HG03139 (cell line): Measurements from ENCODE around the gene CEP83.
"Not testable (repeated sequence)": the region's sequence is repeated elsewhere in the genome, so short reads cannot be mapped to it uniquely, and the experiment has no call there.

Source experiments
- ATAC-seq: cut with Tn5 transposase; IDR thresholded peaks from one replicate; pipeline ENCODE4 v1.9.1; 2021; ENCODE audit not compliant: unreplicated experiment

Gene CEP83, protein sequence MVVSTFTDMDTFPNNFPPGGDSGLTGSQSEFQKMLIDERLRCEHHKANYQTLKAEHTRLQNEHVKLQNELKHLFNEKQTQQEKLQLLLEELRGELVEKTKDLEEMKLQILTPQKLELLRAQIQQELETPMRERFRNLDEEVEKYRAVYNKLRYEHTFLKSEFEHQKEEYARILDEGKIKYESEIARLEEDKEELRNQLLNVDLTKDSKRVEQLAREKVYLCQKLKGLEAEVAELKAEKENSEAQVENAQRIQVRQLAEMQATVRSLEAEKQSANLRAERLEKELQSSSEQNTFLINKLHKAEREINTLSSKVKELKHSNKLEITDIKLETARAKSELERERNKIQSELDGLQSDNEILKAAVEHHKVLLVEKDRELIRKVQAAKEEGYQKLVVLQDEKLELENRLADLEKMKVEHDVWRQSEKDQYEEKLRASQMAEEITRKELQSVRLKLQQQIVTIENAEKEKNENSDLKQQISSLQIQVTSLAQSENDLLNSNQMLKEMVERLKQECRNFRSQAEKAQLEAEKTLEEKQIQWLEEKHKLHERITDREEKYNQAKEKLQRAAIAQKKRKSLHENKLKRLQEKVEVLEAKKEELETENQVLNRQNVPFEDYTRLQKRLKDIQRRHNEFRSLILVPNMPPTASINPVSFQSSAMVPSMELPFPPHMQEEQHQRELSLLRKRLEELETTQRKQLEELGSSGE

DNA sequence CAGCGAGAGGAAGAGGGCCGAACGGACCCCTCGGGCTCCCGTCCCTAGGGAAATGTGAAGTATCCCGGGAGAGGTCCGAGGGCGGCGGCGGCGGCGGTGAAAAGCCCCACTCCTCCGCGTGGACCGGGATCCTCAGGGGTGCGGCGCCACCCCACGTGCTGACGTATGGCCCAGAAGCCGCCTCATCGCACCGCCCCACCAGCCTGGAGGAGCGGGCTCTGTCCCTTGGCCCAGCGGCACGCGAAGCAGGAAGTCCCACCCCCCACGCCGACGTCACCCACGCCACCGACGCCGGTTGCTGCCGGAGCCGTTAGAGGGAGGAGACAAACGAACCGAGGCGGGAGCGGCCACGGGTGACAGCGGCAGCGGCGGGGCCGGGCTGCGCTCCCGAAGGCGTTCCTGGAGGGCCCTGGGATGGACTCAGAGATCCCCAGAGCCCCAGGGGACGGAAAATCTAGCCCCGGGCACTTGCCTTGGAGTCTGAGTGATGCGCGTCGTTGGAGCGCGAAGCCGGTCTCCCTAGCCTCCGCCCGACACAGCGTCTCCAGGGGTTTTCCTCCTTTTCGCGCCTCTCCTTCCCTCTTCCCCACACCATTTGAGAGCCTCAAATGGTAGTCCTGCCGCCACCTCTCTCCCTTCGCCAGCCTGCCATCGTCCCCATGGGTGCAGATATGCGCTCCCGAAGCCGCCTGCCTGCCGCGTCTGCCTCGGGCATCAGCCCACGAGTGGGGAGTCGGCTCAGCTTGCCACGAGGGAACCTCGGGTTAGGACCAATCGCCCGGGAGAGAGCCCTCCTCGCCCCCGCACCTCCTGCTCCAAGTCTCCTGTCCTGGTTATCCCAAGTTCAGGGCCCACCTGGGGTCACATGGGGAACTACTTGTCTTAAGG, at the start of gene CEP83:
TSS of gene CEP83 (minus strand) at position 140 of the 888 bp plus-strand sequence. CDS start 47,377 bp downstream, outside the sequence.
- peak; percentile 99 for ATAC-seq

DNA sequence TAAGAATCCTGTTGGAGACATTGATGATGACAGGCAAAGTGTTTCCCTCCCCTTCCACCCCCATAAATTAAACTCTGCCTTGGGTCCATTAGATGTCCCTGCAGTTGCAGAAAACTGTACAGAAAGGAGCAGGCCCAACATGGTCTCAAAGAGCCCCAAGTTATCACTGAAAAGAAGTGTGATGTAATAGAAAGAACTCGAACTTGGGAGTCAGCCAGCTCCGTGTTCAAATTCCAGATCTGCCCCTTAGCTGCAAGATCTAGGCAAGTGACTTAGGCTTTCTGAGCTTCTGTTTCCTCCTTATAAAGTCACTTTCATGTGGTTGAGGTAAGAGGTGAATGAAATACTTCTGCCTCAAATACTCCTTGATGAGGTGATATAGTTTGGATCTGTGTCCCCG, 49.6 kb upstream of the CEP83 start:
- ATAC-seq = no peak

DNA sequence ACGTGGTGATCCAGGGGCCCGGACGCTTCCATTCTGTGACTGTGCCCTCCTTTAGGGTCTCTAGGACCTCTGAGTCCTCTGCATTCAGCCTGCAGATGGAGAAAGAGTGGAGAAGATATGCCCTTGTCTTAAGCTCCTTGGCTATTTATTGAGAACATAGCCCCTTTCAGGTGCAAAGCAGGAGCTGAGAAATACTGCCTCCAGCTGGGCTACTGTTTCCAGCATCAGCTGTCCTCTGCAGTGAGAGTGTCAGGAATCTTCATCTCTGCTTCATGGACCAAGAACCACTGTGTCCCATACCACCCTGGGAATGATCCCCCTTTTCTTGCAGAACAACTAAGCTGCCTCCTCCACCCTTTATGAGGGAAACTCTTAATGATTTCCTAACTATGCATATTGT, 47.8 kb upstream of the CEP83 start:
- no peak for ATAC-seq

DNA sequence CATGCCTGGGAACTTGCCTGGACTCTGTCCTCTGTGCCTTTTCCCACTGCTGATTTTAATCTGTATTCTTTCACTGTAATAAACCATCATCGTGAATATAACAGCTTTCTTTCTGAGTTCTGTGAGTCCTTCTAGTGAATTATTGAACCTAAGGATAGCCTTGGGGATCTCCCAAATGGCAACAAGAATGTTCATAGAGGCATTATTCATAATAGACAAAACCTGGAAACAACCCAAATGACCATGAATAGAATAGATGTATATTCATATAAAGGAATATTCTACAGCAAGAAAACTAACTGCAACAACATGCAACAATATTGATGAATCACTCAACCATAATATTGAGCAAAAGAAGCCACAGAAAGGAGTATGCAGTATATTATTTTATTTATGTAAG, 44.7 kb upstream of the CEP83 start:
- ATAC-seq = no peak

DNA sequence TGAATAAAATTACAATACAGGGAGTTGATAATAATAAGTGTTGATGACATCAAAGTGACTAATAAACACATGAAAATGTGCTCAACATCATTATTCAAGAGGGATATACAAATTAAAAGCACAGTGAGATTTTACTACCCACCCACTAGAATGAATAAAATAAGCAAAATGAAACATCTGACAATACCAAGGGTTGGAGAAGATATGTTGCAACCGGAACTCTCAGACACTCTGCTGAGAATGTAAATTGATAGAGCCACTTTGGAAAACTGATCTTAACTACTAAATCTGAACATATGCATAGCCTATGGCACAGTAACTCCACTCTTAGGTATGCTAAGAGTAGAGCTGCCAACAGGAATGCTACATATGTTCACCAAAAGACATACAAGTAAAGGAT, 44.0 kb upstream of the CEP83 start:
- ATAC-seq = no peak

DNA sequence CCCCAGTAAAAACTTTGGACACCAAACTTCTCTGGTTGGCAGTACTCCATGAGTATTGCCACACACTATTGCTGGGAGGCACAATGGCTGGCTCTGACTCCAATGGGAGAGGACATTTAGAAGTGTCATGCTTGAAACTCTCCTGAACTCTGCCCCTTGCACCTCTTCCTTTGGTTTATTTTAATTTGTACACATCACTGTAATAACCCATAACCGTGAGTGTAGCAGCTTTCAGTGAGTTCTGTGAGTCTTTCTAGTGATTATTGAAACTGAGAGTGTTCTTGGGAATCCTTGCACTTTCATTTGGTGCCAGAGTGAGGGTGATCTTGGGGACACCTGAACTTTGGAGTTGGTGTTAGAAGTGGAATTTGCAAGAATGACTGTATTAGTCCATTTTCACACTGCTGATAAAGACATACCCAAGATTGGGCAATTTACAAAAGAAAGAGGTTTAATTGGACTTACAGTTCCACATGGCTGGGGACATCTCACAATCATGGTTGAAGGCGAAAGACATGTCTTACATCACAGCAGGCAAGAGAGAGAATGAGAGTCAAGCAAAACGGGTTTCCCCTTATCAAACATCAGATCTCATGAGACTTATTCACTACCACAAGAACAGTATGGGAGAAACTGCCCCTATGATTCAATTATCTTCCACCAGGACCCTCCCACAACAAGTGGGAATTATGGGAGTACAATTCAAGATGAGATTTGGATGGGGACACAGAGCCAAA, 41.3 kb upstream of the CEP83 start:
- ATAC-seq = no peak

DNA sequence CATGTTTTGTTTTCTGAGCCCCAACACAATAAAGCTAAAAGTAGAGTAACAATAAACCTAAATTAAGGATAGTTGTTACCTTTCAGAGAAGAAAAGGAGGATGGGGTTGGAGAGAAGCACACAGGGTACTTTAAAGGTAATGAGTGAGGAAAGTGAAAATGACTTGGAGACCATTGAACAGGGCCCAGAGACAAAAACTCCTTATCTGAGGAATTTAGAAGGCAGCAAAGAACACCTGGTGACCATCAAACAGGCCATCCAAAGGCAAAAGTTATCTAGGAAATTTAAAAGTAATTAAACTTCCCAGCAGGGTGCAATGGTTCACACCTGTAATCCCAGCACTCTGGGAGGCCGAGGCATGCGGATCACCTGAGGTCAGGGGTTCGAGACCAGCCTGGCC, 39.0 kb upstream of the CEP83 start:
- no peak for ATAC-seq

DNA sequence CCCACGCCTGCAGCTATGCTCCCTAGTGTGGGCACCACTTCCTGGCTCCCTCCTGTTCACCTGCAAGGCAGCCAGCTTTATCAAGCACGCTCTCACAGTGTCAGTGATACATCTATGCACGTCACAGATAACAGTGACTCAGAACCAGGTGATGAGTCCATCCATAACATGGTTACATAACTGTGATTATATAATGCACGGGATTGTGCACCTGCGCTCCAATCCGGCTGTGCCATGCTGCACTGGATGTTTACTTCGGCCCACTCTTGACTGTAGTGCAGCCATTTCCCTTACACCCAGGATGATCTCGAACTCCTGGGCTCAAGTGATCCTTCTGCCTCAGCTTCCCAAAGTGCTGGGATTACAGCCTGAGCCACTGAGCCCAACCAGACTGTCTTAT, 38.4 kb upstream of the CEP83 start:
- ATAC-seq = no peak

DNA sequence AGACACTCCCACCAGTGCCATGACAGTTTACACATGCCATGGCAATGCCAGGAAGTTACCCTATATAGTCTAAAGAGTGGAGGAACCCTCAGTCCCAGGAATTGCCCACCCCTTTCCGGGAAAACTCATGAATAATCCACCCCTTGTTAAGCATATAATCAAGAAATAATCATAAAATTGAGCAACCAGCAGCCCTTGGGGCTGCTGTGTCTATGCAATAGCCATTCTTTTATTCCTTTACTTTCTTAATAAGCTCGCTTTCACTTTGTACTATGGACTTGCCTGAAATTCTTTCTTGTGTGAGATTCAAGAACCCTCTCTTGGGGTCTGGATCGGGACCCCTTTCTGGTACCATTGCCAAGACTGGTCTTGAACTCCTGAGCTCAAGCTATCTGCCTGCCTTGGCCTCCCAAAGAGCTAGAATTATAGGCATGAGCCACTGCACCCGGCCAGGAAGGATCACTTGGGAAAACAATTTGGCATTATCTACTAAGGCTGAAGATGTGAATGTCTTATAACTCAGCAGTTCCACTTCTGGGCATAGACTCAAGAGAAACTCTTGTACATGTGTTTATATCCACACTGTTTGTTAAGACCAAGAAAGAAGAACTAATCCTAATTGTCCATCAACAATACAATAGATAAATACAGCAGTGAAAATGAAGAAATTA, 35.9 kb upstream of the CEP83 start:
- ATAC-seq = no peak

DNA sequence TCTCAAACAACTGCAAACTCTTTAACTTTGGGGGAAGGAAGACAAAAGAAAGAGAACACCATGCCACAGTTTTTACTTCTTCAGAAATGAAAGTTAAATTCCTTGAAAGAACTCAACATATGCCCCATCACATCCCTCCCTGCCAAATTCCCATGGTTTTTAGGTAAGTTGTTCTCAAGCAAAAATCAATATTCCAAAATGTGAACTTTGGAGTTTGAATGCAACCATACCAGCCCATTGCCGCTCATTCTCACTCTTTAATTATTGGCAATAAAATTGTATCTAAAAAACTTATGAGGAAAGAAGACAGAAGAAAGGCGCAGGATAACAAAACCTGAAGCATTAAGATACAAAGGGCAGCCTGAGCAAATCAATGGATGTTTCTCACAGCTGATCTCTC, 31.8 kb upstream of the CEP83 start:
- ATAC-seq = no peak

DNA sequence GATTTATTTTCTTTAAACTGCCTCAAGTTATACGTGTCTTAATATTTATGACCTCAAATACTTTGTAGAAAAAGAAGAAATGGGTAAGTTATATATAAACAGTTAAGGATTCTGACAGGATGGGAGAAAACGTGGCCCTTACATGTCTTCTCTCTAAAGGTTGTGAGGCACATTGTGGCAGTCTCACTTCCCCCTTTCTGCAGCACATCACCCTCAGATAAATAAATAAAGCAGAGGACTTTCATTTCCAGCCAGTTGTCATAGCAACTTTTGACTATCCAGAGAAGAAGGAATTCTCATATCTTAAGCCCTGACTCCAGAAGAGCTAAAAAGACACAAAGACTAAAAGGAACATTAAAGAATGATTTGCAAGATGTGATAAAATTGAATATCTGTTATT, 28.8 kb upstream of the CEP83 start:
- ATAC-seq = peak; percentile 93

DNA sequence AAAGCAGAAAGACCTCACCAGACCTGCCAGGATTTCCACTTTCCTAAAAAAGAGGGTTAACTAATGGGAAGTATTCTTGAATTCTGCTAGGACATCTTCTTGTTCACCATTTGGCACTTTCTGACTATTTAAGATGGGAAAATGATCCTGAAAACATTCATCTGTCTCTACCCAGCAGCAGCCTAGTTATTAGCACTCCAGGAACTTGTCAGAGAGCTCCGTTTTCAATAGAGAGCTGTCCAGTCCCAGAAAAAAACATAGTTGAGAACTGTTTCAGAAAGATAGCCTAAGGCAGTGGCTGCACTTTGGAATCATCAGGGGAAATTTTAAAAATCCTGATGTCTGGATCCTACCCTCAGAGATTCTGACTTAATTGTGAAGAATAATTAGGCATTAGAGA, 22.1 kb upstream of the CEP83 start:
- no peak for ATAC-seq

DNA sequence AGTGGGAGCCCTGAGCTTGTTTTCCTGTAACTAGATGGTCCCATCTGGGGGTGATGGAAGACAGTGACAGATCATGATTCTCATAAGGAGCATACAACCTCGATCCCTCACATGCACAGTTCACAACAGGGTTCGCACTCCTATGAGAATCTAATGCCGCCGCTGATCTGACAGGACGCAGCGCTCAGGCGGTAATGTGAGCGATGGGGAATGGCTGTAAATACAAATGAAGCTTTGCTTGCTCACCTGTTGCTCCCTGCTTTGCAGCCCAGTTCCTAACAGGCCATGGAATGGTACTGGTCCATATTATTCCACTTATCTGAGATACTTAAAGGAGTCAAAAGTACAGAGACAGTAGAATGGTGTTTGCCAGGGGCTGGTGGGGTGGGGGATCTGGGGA, 9.9 kb upstream of the CEP83 start:
- no peak for ATAC-seq

DNA sequence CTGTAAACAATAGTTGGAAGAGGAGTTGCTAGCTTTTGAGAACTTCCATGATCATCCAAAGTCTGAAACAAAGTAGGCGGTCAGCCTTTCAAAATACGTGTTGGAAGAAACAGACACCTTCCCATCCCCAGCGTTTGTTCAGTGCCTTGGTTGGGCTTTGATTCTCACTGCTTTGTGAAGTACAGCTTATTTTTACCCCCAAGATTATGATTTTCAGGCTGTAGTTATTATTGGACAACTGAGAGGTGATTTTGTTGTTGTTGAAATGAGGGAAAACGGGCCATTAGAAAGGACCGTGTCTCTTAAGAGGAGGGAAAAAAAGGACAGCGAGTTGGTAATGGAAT, 921 bp upstream of the CEP83 start:
- no peak for ATAC-seq

DNA sequence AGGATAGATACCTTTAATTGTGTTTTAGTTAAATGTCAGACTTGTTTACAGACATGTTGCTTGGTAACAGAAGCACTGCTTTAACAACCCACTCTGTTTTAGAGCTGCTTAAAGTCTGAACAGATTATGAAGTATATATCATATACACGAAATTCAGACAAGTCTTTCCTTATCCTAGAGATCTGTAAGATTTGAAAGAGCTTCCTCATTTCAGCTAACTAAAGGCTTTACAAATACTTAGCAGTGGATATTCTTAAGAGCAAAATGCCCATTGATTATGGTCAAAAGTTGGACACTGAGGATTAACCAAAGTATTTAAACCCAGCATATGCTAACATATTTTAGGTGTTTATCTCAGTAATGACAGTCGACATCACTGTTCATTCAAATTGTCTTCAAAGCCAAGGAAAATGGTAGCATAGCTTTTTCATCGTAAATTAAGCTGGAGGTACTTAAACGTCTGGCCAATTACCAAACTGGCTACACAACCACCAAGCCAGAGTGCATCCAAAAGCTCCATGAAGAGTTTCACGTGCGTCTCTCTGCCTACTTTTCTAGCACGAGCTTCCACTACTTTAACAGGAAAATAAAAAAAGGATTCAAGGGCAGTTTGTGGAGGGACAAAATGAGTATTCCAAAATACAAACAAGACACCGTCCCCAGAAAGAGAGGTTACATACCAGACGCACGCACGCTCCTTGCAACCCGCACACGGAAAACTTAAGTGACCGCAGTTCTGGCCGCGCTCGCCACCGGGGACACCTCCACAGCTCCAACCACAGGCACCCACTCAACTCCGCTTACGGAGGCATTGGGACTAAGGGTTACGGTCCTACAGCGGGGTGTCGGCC, 565 bp downstream of the CEP83 start:
- peak; percentile 20 for ATAC-seq

DNA sequence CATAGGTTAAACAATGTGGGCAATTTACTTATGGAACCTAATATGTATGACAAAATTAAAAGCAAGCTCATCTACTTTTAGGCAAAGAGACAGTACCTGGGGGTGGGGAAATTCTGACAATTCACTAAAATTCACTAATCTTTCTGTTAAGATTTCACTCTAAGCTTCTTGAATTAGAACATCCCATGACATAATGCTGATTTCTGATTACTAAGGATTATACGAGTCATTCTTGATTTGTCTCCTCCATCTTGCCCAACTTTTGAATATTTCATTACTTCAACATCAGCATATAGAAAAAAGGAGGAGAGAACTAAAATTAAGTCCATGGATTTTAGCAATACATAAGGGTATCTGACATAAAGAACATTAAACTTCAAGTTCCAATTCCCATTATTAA, 2.4 kb downstream of the CEP83 start:
- no peak for ATAC-seq

DNA sequence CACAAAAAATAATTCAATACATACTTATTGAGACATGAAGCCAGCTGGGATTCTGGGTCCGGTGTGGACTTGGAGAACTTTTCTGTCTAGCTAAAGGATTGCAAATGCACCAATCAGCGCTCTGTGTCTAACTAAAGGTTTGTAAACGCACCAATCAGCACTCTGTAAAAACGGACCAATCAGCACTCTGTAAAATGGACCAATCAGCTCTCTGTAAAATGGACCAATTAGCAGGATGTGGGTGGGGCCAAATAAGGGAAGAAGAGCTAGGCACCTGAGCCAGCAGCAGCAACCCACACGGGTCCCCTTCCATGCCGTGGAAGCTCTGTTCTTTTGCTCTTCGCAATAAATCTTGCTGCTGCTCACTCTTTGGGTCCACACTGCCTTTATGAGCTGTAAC, 5.3 kb downstream of the CEP83 start:
- not testable (repeated sequence) for ATAC-seq

DNA sequence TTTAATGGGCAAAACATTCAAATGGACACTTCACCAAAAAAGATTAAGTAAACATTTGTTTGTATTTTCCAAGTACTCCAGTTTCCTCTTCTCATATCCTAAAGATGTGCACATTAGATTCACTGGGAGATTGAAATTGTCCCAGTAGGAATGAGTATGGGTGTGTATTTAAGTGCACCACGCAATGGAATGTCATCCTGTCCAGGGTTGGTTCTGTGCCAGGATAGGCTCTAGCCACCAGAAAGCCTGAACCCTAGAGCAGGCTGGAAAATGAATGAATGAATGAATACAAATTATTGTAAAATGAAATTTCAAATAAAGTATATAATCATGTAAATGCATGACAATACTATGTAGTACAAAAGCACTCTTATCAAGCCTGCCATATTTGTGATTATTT, 14.0 kb downstream of the CEP83 start:
- ATAC-seq = no peak

DNA sequence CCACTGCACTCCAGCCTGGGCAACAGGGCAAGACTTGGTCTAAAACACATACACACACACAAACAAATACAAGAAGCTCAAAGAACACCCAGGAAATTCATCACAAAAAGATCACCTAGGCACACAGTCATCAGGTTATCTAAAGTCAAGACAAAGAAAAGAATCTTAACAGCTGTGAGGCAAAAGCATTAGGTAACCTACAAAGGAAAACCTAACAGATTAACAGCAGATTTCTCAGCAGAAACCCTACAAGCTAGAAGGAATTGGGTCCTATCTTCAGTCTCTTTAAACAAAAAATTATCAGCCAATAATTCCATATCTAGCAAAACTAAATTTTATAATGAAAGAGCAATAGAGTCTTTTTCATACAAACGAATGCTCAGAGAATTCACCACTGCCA, 22.4 kb downstream of the CEP83 start:
- ATAC-seq = no peak

DNA sequence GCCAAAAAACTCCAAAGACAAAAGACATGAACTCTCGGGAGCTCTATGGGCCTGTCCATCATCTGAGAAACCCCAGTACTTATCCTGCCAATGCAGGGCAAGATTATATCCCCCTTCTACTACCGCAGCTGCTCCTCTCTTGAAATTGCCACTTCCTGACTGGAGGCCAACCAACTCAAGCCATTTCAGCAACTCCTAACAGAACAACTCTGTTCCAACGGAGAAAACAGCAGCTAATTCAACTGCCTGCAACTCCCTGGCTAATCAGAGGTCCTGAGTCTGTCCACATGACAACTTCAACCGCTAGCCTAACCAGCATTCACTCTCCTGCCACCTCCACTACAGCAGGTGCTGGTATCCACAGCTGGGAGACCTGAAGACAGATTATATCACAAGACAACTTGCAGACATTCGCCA, 24.1 kb downstream of the CEP83 start:
- peak; percentile 68 for ATAC-seq
